Astrocyte (in vitro differentiated cells and primary cell): Measurements from ENCODE around the gene FARS2. TPM values are rescaled to one million over a fixed set of nuclear protein-coding genes. Genes with fewer than 3 reads are reported as not detected.

ENCODE experiments used
- DNase-seq: peaks from one replicate; pipeline ENCODE4 v3.0.0-alpha.2; 2010; ENCODE audit warnings: low read depth
- FAIRE-seq: peaks from 2 replicates; lab custom pipeline; 2011; peaks lifted over from hg19 to GRCh38; lab: Jason Lieb, UNC
- H2AFZ ChIP-seq: 2 replicates; pipeline ENCODE4 v1.6.0; 2012; ENCODE audit warnings: low read depth, low read length, inconsistent platforms
- H3K27ac ChIP-seq: 2 replicates; pipeline ENCODE4 v1.5.1; 2011; ENCODE audit warnings: low read depth, low read length, inconsistent platforms
- H3K27me3 ChIP-seq: 2 replicates; pipeline ENCODE4 v1.6.0; 2011; ENCODE audit warnings: low read length, inconsistent platforms; ENCODE audit not compliant: insufficient read depth
- H3K36me3 ChIP-seq: 2 replicates; pipeline ENCODE4 v1.5.1; 2011; ENCODE audit warnings: low read length, inconsistent platforms; ENCODE audit not compliant: insufficient read depth
- H3K4me1 ChIP-seq: 2 replicates; pipeline ENCODE4 v1.5.1; 2011; ENCODE audit warnings: low read length, inconsistent platforms; ENCODE audit not compliant: insufficient read depth
- H3K4me2 ChIP-seq: 2 replicates; pipeline ENCODE4 v1.6.0; 2012; ENCODE audit warnings: low read length, inconsistent platforms
- H3K4me3 ChIP-seq: 2 replicates; pipeline ENCODE4 v1.5.1; 2011; ENCODE audit warnings: low read depth, mild to moderate bottlenecking, low read length, inconsistent platforms; ENCODE audit not compliant: insufficient read depth
- H3K79me2 ChIP-seq: 2 replicates; pipeline ENCODE4 v1.6.0; 2012; ENCODE audit warnings: mild to moderate bottlenecking, low read length, inconsistent platforms; ENCODE audit not compliant: insufficient read depth
- H3K9ac ChIP-seq: 2 replicates; pipeline ENCODE4 v1.6.0; 2012; ENCODE audit warnings: mild to moderate bottlenecking, low read length, inconsistent platforms
- H3K9me3 ChIP-seq: 2 replicates; pipeline ENCODE4 v1.5.1; 2012; ENCODE audit warnings: low read depth, mild to moderate bottlenecking, low read length, inconsistent platforms; ENCODE audit not compliant: insufficient read depth
- H4K20me1 ChIP-seq: 2 replicates; pipeline ENCODE4 v1.6.0; 2012; ENCODE audit warnings: low read length, inconsistent platforms; ENCODE audit not compliant: insufficient read depth
- H3K27ac Mint-ChIP-seq: one replicate; pipeline ENCODE4 v1.8.0; 2021; ENCODE audit warnings: mild to moderate bottlenecking, mixed read lengths; ENCODE audit not compliant: unreplicated experiment
- H3K27me3 Mint-ChIP-seq: one replicate; pipeline ENCODE4 v1.8.0; 2021; ENCODE audit warnings: low read depth, mixed read lengths; ENCODE audit not compliant: unreplicated experiment
- H3K36me3 Mint-ChIP-seq: one replicate; pipeline ENCODE4 v1.8.0; 2021; ENCODE audit warnings: low read depth, mixed read lengths; ENCODE audit not compliant: unreplicated experiment
- H3K4me1 Mint-ChIP-seq: one replicate; pipeline ENCODE4 v1.8.0; 2021; ENCODE audit warnings: low read depth, mixed read lengths; ENCODE audit not compliant: unreplicated experiment
- H3K4me3 Mint-ChIP-seq: one replicate; pipeline ENCODE4 v1.8.0; 2021; ENCODE audit warnings: mild to moderate bottlenecking, moderate library complexity, mixed read lengths; ENCODE audit not compliant: unreplicated experiment
- H3K9me3 Mint-ChIP-seq: one replicate; pipeline ENCODE4 v1.8.0; 2021; ENCODE audit warnings: mild to moderate bottlenecking, mixed read lengths; ENCODE audit not compliant: unreplicated experiment
- CTCF ChIP-seq: IDR thresholded peaks from 2 replicates; pipeline ENCODE4 v1.5.1; 2011; ENCODE audit warnings: low read depth, mild to moderate bottlenecking, inconsistent platforms, low read length, moderate library complexity; ENCODE audit not compliant: insufficient read depth
- EZH2 ChIP-seq: IDR thresholded peaks from 2 replicates; pipeline ENCODE4 v1.6.1; 2012; ENCODE audit warnings: mild to moderate bottlenecking, low read length, inconsistent platforms; ENCODE audit not compliant: insufficient read depth
- total RNA-seq: library from RNA; stranded (reverse); gene quantifications from 2 replicates; pipeline ENCODE4 v1.2.1, GENCODE V29; 2021

Gene FARS2
- total RNA-seq, 1 donor from 2014 or later: 13.3 TPM

GRCh38 chr6:5706124-5707033 lies 445.1 kb downstream of the FARS2 start:
- Histone ChIP-seq H3K27ac (no peak overlapping the region), H3K27me3 (no peaks in the 10 kb centered on the region), H3K9ac (no peak overlapping the region), H4K20me1 (no peaks in the 10 kb centered on the region), H3K36me3 (no peaks in the 10 kb centered on the region), H2AFZ (no peak overlapping the region), H3K79me2 (no peaks in the 10 kb centered on the region), H3K4me2 (no peak overlapping the region), H3K9me3 (no peaks in the 10 kb centered on the region), H3K4me3 (no peak overlapping the region), H3K4me1 (no peaks in the 10 kb centered on the region)
- Mint-ChIP-seq H3K27me3 (no peaks in the 10 kb centered on the region), H3K27ac (no peak overlapping the region), H3K4me1 (no peaks in the 10 kb centered on the region), H3K9me3 (peaks cover 7% of the 10 kb centered on the region), H3K36me3 (peaks cover 13% of the 10 kb centered on the region), H3K4me3 (no peak overlapping the region)
- TF ChIP-seq EZH2: no peak
- DNase-seq (no peak), FAIRE-seq (no peak)

GRCh38 chr6:5707281-5708045 lies 446.1 kb downstream of the FARS2 start:
- H3K9me3 Mint-ChIP-seq: peaks cover 7% of the 10 kb centered on the region
- Histone ChIP-seq H3K4me1 (no peaks in the 10 kb centered on the region), H3K79me2 (no peaks in the 10 kb centered on the region), H2AFZ (no peak overlapping the region), H3K9me3 (no peaks in the 10 kb centered on the region), H3K36me3 (no peaks in the 10 kb centered on the region), H4K20me1 (no peaks in the 10 kb centered on the region), H3K27me3 (no peaks in the 10 kb centered on the region), H3K27ac (no peak overlapping the region), H3K4me2 (no peak overlapping the region), H3K9ac (no peak overlapping the region), H3K4me3 (no peak overlapping the region)
- peaks cover 13% of the 10 kb centered on the region for H3K36me3 Mint-ChIP-seq
- H3K27me3 Mint-ChIP-seq: no peaks in the 10 kb centered on the region
- H3K4me3 Mint-ChIP-seq: no peak overlapping the region
- H3K27ac Mint-ChIP-seq: no peak overlapping the region
- TF ChIP-seq EZH2 (no peak), CTCF (no peak)
- no peak for FAIRE-seq
- no peak for DNase-seq
- H3K4me1 Mint-ChIP-seq: no peaks in the 10 kb centered on the region

DNA sequence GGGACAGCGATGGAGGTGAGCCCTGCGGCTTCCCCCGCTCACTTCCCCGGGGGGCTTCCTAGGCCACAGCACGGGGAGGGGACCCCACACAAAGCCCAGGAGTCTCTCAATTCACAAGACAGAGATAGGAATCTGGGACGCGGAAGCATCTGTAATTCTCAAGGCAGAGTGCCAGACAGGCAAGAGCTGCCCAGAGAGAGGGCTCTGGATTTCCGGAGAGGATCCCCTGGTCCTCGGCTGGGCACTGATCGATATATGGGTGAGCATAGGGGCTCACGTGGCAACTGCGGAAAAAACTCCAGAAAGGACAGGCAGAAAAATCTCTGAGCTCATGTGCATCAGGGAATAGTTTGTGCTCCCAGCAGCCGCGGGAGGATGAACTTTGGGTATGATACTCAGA lies 449.2 kb downstream of the FARS2 start:
- H3K4me3 ChIP-seq: no peak overlapping the region
- no peaks in the 10 kb centered on the region for H3K4me1 Mint-ChIP-seq
- no peak overlapping the region for H3K27ac ChIP-seq
- no peaks in the 10 kb centered on the region for H3K9me3 ChIP-seq
- FAIRE-seq: no peak
- H3K36me3 ChIP-seq: no peaks in the 10 kb centered on the region
- no peak overlapping the region for H3K4me2 ChIP-seq
- DNase-seq: no peak
- TF ChIP-seq EZH2 (no peak), CTCF (no peak)
- H3K27me3 ChIP-seq: no peaks in the 10 kb centered on the region
- H3K36me3 Mint-ChIP-seq: peaks cover 10% of the 10 kb centered on the region
- no peaks in the 10 kb centered on the region for H3K27me3 Mint-ChIP-seq
- H3K79me2 ChIP-seq: no peaks in the 10 kb centered on the region
- no peak overlapping the region for H2AFZ ChIP-seq
- H4K20me1 ChIP-seq: no peaks in the 10 kb centered on the region
- peaks cover 6% of the 10 kb centered on the region for H3K9me3 Mint-ChIP-seq
- no peak overlapping the region for H3K4me3 Mint-ChIP-seq
- no peak overlapping the region for H3K9ac ChIP-seq
- H3K4me1 ChIP-seq: no peaks in the 10 kb centered on the region
- no peak overlapping the region for H3K27ac Mint-ChIP-seq
